Right renal pelvis (tissue), 4 donors: ENCODE results near the gene PARVB. TPM values are rescaled to one million over a fixed set of nuclear protein-coding genes. Genes with fewer than 3 reads are reported as not detected.

ENCODE experiments used
- DNase-seq, 4 donors: peaks; one replicate each; pipeline ENCODE4 v3.0.0-alpha.2; 2013; ENCODE audit warnings: low read depth in 4 of 4, low spot score in 3 of 4, missing footprints in 1 of 4
- polyA plus RNA-seq, 4 donors: library from polyadenylated mRNA; unstranded; fragments of 120-200 nt; gene quantifications; one replicate each; pipeline ENCODE4 v1.2.1, GENCODE V29; 2013; ENCODE audit not compliant: insufficient read length in 4 of 4

Gene PARVB
- 10 to 100 TPM; 21.2 to 25.0 (median 23.0) TPM for polyA plus RNA-seq

- DNase-seq, result no peak
These were observed at the start of gene PARVB for GRCh38 chr22:44024288-44024921. Gene PARVB (plus strand): TSS chr22:44024302. CDS start chr22:44024340, 38 bp downstream.

GRCh38 chr22:43975041-43975440, 49.1 kb upstream of the PARVB start:
- DNase-seq, result no peak

GRCh38 chr22:43976861-43977795, 47.0 kb upstream of the PARVB start:
- DNase-seq, result no peak

GRCh38 chr22:43978558-43978957, 45.5 kb upstream of the PARVB start:
- no peak for DNase-seq

- DNase-seq, result no peak
These were observed 43.5 kb upstream of the PARVB start for GRCh38 chr22:43980579-43980978.

- DNase-seq, result no peak
These were observed 43.1 kb upstream of the PARVB start for GRCh38 chr22:43980996-43981395.

GRCh38 chr22:43983808-43984207, 40.3 kb upstream of the PARVB start:
- DNase-seq, result no peak

- no peak for DNase-seq
These were observed 38.6 kb upstream of the PARVB start for GRCh38 chr22:43985532-43985931.

GRCh38 chr22:43988116-43988820, 35.8 kb upstream of the PARVB start:
- DNase-seq, result no peak

GRCh38 chr22:43988960-43989359, 35.1 kb upstream of the PARVB start:
- no peak for DNase-seq

- DNase-seq, result no peak
These were observed 34.1 kb upstream of the PARVB start for GRCh38 chr22:43990044-43990443.

- DNase-seq, result no peak
These were observed 32.6 kb upstream of the PARVB start for GRCh38 chr22:43991316-43992020.

- no peak for DNase-seq
These were observed 31.7 kb upstream of the PARVB start for GRCh38 chr22:43992331-43992821.

GRCh38 chr22:43993072-43993760, 30.9 kb upstream of the PARVB start:
- peak in 3 of 4 donors; percentile 20 to 29 (median 27) for DNase-seq

GRCh38 chr22:43994006-43994405, 30.1 kb upstream of the PARVB start:
- no peak for DNase-seq

GRCh38 chr22:43994416-43994815, 29.7 kb upstream of the PARVB start:
- no peak for DNase-seq

- DNase-seq, result no peak
These were observed 28.9 kb upstream of the PARVB start for GRCh38 chr22:43995057-43995685.

GRCh38 chr22:43995798-43996169, 28.3 kb upstream of the PARVB start:
- DNase-seq, result no peak
